GM23338 (cell line): Measurements from ENCODE around the gene CDK5R1. TPM values are rescaled to one million over a fixed set of nuclear protein-coding genes. Genes with fewer than 3 reads are reported as not detected.

Experiments used
- ATAC-seq: fragments of 200-7000 bp; cut with Tn5 transposase; 3 replicates; pipeline ENCODE4 v1.9.1; 2020
- DNase-seq: peaks from one replicate; pipeline ENCODE4 v3.0.0-alpha.2; 2015; ENCODE audit warnings: low spot score
- H2AFZ ChIP-seq: fragments of 200-600 bp; sonication (generic); 2 replicates; pipeline ENCODE4 v1.8.0; 2016; ENCODE audit warnings: antibody characterized with exemption, mild to moderate bottlenecking, moderate library complexity
- H3F3A ChIP-seq: fragments of 200-600 bp; sonication (generic); replicated peaks from 2 replicates; pipeline ENCODE4 v1.8.0; 2017; ENCODE audit warnings: antibody characterized with exemption, mixed run types, low read depth
- H3K27ac ChIP-seq: fragments of 200-600 bp; sonication (generic); 2 replicates; pipeline ENCODE4 v1.6.1; 2016; ENCODE audit warnings: low read depth
- H3K27me3 ChIP-seq: fragments of 200-600 bp; sonication (generic); 2 replicates; pipeline ENCODE4 v1.8.0; 2016; ENCODE audit warnings: mild to moderate bottlenecking, mixed run types, moderate library complexity; ENCODE audit not compliant: insufficient read depth
- H3K36me3 ChIP-seq: fragments of 200-600 bp; sonication (generic); 2 replicates; pipeline ENCODE4 v1.8.0; 2016; ENCODE audit warnings: mild to moderate bottlenecking; ENCODE audit not compliant: insufficient read depth
- H3K4me1 ChIP-seq: fragments of 200-600 bp; sonication (generic); 2 replicates; pipeline ENCODE4 v1.8.0; 2016; ENCODE audit warnings: mild to moderate bottlenecking, moderate library complexity; ENCODE audit not compliant: insufficient read depth
- H3K4me2 ChIP-seq: fragments of 200-600 bp; sonication (generic); 2 replicates; pipeline ENCODE4 v1.7.1; 2017; ENCODE audit warnings: mixed run types
- H3K4me3 ChIP-seq: fragments of 200-600 bp; sonication (generic); 2 replicates; pipeline ENCODE4 v1.6.1; 2016; ENCODE audit warnings: mixed run types
- H3K79me2 ChIP-seq: fragments of 200-600 bp; sonication (generic); replicated peaks from 2 replicates; pipeline ENCODE4 v1.8.0; 2017; ENCODE audit warnings: mild to moderate bottlenecking; ENCODE audit not compliant: insufficient read depth
- H3K9me2 ChIP-seq: fragments of 200-600 bp; sonication (generic); 2 replicates; pipeline ENCODE4 v1.8.0; 2017; ENCODE audit not compliant: insufficient read depth
- H4K20me1 ChIP-seq: fragments of 200-600 bp; sonication (generic); replicated peaks from 2 replicates; pipeline ENCODE4 v1.8.0; 2017; ENCODE audit warnings: mild to moderate bottlenecking; ENCODE audit not compliant: insufficient read depth
- H3K27ac Mint-ChIP-seq: 2 replicates; pipeline ENCODE4 v1.8.0; 2020; ENCODE audit warnings: inconsistent platforms, mild to moderate bottlenecking, moderate library complexity, mixed read lengths
- H3K27me3 Mint-ChIP-seq: 3 replicates; pipeline ENCODE4 v1.8.0; 2022; ENCODE audit warnings: low read depth, mild to moderate bottlenecking, moderate library complexity, mixed read lengths, inconsistent platforms; ENCODE audit not compliant: insufficient read depth, poor library complexity
- H3K36me3 Mint-ChIP-seq: 3 replicates; pipeline ENCODE4 v1.8.0; 2021; ENCODE audit warnings: low read depth, mild to moderate bottlenecking, inconsistent platforms, moderate library complexity, mixed read lengths
- H3K4me1 Mint-ChIP-seq: 3 replicates; pipeline ENCODE4 v1.8.0; 2020; ENCODE audit warnings: mild to moderate bottlenecking, inconsistent platforms, mixed read lengths
- H3K4me3 Mint-ChIP-seq: 3 replicates; pipeline ENCODE4 v1.8.0; 2021; ENCODE audit warnings: moderate library complexity, mild to moderate bottlenecking, inconsistent platforms, mixed read lengths
- H3K9me3 Mint-ChIP-seq: 3 replicates; pipeline ENCODE4 v1.8.0; 2020; ENCODE audit warnings: moderate library complexity, mild to moderate bottlenecking, inconsistent platforms, mixed read lengths
- CREB1 ChIP-seq: fragments of 250-450 bp; sonication (Bioruptor Pico); IDR thresholded peaks from 2 replicates; pipeline ENCODE4 v1.5.0; 2020; ENCODE audit warnings: low read depth, mild to moderate bottlenecking, moderate library complexity
- CTCF ChIP-seq, 2 experiments: fragments of 200-600 bp in 1 of 2; sonication (generic) in 1 of 2; conservative IDR thresholded peaks; 2 replicates each; pipeline versions ENCODE4 v1.5.1 to v1.6.1; 2016 to 2017; ENCODE audit warnings: antibody characterized with exemption in 2 of 2, low read depth in 2 of 2, mild to moderate bottlenecking in 2 of 2, moderate library complexity in 1 of 2
- JUNB ChIP-seq: IDR thresholded peaks from one replicate; pipeline ENCODE4 v1.6.1; 2016; ENCODE audit warnings: antibody characterized with exemption; ENCODE audit not compliant: unreplicated experiment
- REST ChIP-seq: IDR thresholded peaks from one replicate; pipeline ENCODE4 v1.6.1; 2018; ENCODE audit warnings: antibody characterized with exemption; ENCODE audit not compliant: unreplicated experiment
- polyA plus RNA-seq: library from polyadenylated mRNA; unstranded; fragments of >200 nt; fragmentation: Nextera tagmentation; extraction: Ambion mirVana; gene quantifications from 2 replicates; pipeline ENCODE4 v1.2.1, GENCODE V29; 2016
- total RNA-seq: library from RNA; depleted of rRNA; stranded (reverse); fragments of >200 nt; shearing (Covaris generic); gene quantifications from 2 replicates; pipeline ENCODE4 v1.2.3, GENCODE V29; 2014
- TF ChIP-seq, protein P1 (sequence below): IDR thresholded peaks from 2 replicates; pipeline ENCODE4 v1.6.1; 2016; ENCODE audit warnings: antibody characterized with exemption

Gene CDK5R1
- total and polyA plus RNA-seq, 2 experiments from 2014 or later: 4.0 to 11.6 TPM

DNA sequence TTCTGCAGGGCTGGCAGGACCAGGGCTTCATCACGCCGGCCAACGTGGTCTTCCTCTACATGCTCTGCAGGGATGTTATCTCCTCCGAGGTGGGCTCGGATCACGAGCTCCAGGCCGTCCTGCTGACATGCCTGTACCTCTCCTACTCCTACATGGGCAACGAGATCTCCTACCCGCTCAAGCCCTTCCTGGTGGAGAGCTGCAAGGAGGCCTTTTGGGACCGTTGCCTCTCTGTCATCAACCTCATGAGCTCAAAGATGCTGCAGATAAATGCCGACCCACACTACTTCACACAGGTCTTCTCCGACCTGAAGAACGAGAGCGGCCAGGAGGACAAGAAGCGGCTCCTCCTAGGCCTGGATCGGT lies 1.4 kb downstream of the CDK5R1 start:
- H3K4me3 ChIP-seq: peak overlapping the region; percentile 89
- Mint-ChIP-seq H3K4me3 (peak overlapping the region; percentile 89), H3K36me3 (peaks cover 34% of the 10 kb centered on the region), H3K27ac (no peak overlapping the region), H3K27me3 (peaks cover 29% of the 10 kb centered on the region), H3K9me3 (peaks cover 3% of the 10 kb centered on the region; the same call in 1 of the 3 replicates), H3K4me1 (peaks cover 68% of the 10 kb centered on the region)
- peaks cover 27% of the 10 kb centered on the region for H3K79me2 ChIP-seq
- no peaks in the 10 kb centered on the region for H3K27me3 ChIP-seq
- H3F3A ChIP-seq: peaks cover 18% of the 10 kb centered on the region
- H3K27ac ChIP-seq: no peak overlapping the region
- H4K20me1 ChIP-seq: peaks cover 17% of the 10 kb centered on the region
- DNase-seq (no peak), ATAC-seq (no peak)
- peak overlapping the region; percentile 97 for H3K4me2 ChIP-seq
- no peaks in the 10 kb centered on the region; the same call in 1 of the 2 replicates for H3K36me3 ChIP-seq
- peaks cover 41% of the 10 kb centered on the region for H3K4me1 ChIP-seq
- TF ChIP-seq JUNB: no peak
- TF ChIP-seq CTCF (conservative IDR thresholded peaks at IDR 0.05; ENCODE audit: low read depth in 2 of 2): no peak
- TF ChIP-seq REST: no peak
- TF ChIP-seq, protein P1, sequence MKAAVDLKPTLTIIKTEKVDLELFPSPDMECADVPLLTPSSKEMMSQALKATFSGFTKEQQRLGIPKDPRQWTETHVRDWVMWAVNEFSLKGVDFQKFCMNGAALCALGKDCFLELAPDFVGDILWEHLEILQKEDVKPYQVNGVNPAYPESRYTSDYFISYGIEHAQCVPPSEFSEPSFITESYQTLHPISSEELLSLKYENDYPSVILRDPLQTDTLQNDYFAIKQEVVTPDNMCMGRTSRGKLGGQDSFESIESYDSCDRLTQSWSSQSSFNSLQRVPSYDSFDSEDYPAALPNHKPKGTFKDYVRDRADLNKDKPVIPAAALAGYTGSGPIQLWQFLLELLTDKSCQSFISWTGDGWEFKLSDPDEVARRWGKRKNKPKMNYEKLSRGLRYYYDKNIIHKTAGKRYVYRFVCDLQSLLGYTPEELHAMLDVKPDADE: no peak
- no peak overlapping the region for H2AFZ ChIP-seq
- no peaks in the 10 kb centered on the region for H3K9me2 ChIP-seq

GRCh38 chr17:32488604-32489180 lies 1.9 kb downstream of the CDK5R1 start:
- peak overlapping the region; percentile 97; the same call in 1 of the 2 replicates for H3K4me2 ChIP-seq
- TF ChIP-seq CTCF (conservative IDR thresholded peaks at IDR 0.05; ENCODE audit: low read depth in 2 of 2): no peak
- TF ChIP-seq CREB1: no peak

More at GRCh38 chr17:32488604-32489180, 1.9 kb downstream of the CDK5R1 start:
- H3K4me1 Mint-ChIP-seq: peaks cover 63% of the 10 kb centered on the region
- H4K20me1 ChIP-seq: peaks cover 17% of the 10 kb centered on the region
- H3K27ac Mint-ChIP-seq: no peak overlapping the region
- DNase-seq (no peak), ATAC-seq (no peak)
- peaks cover 27% of the 10 kb centered on the region for H3K79me2 ChIP-seq
- no peaks in the 10 kb centered on the region for H3K9me2 ChIP-seq
- peaks cover 18% of the 10 kb centered on the region for H3F3A ChIP-seq
- H3K36me3 Mint-ChIP-seq: peaks cover 34% of the 10 kb centered on the region
- no peaks in the 10 kb centered on the region; the same call in 1 of the 2 replicates for H3K36me3 ChIP-seq
- no peaks in the 10 kb centered on the region for H3K27me3 ChIP-seq
- H3K4me3 ChIP-seq: peak overlapping the region; percentile 89
- no peak overlapping the region for H2AFZ ChIP-seq
- peaks cover 3% of the 10 kb centered on the region; the same call in 1 of the 3 replicates for H3K9me3 Mint-ChIP-seq
- H3K4me1 ChIP-seq: peaks cover 37% of the 10 kb centered on the region
- peaks cover 25% of the 10 kb centered on the region for H3K27me3 Mint-ChIP-seq
- no peak overlapping the region for H3K27ac ChIP-seq
- H3K4me3 Mint-ChIP-seq: peak overlapping the region; percentile 89
